Mucosa of rectum (tissue), 2 donors: ENCODE measurements around the gene SLC24A5.

Source experiments
- H3K27ac ChIP-seq, 2 donors: one replicate each; pipeline ENCODE4 v1.7.0; 2013; ENCODE audit warnings: inconsistent platforms in 2 of 2, low read depth in 2 of 2, low read length in 2 of 2
- H3K27me3 ChIP-seq, 2 donors: one replicate each; pipeline ENCODE4 v1.7.0; 2013; ENCODE audit warnings: low read length in 2 of 2; ENCODE audit not compliant: control insufficient read depth in 2 of 2, insufficient read depth in 2 of 2
- H3K36me3 ChIP-seq, 2 donors: one replicate each; pipeline ENCODE4 v1.7.0; 2013; ENCODE audit warnings: low read length in 2 of 2; ENCODE audit not compliant: control insufficient read depth in 2 of 2, insufficient read depth in 2 of 2
- H3K4me1 ChIP-seq, 2 donors: one replicate each; pipeline ENCODE4 v1.7.0; 2013; ENCODE audit warnings: low read length in 2 of 2, mild to moderate bottlenecking in 1 of 2; ENCODE audit not compliant: control insufficient read depth in 2 of 2, insufficient read depth in 2 of 2
- H3K4me3 ChIP-seq, 2 donors: one replicate each; pipeline ENCODE4 v1.7.0; 2013; ENCODE audit warnings: low read length in 2 of 2
- H3K9ac ChIP-seq, 2 donors: one replicate each; pipeline ENCODE4 v1.7.0; 2013; ENCODE audit warnings: low read length in 2 of 2, low read depth in 1 of 2, mild to moderate bottlenecking in 1 of 2
- H3K9me3 ChIP-seq, 2 donors: one replicate each; pipeline ENCODE4 v1.7.0; 2013; ENCODE audit warnings: low read length in 2 of 2; ENCODE audit not compliant: control insufficient read depth in 2 of 2
- donor health status: healthy.
- donor health status: Normal muscosa, but diverticular disease.

Gene SLC24A5

GRCh38 chr15:48089702-48090101, 31.1 kb upstream of the SLC24A5 start:
- Histone ChIP-seq H3K4me1 (no peaks in the 10 kb centered on the region), H3K27me3 (no peaks in the 10 kb centered on the region), H3K27ac (no peak overlapping the region), H3K4me3 (no peak overlapping the region), H3K9ac (no peak overlapping the region), H3K36me3 (no peaks in the 10 kb centered on the region), H3K9me3 (no peaks in the 10 kb centered on the region)

DNA sequence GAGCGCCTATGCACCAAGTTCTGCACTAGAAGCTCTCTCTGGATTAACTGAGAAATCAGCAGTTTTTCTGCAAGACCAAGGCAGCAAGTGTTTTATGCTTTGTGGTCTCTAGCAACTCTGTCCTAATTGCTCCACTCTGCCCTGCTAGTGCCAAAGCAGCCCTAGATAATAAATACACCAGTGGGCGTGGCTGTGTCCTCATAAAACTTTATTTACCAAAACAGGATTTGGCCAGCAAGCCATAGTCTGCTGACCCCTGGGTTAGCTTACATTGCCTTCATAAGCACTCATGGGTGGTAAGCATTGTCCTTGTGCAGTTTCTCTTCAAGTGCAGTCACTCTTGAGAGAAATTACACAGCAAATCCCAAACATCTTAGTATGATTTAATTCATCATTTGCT, 30.7 kb upstream of the SLC24A5 start:
- no peaks in the 10 kb centered on the region for H3K9me3 ChIP-seq
- H3K27ac ChIP-seq = no peak overlapping the region
- H3K36me3 ChIP-seq = no peaks in the 10 kb centered on the region
- H3K27me3 ChIP-seq = no peaks in the 10 kb centered on the region
- no peak overlapping the region for H3K4me3 ChIP-seq
- H3K4me1 ChIP-seq = no peaks in the 10 kb centered on the region
- no peak overlapping the region for H3K9ac ChIP-seq

- no peaks in the 10 kb centered on the region for H3K27me3 ChIP-seq
- no peaks in the 10 kb centered on the region for H3K9me3 ChIP-seq
- no peak overlapping the region for H3K4me3 ChIP-seq
- no peak overlapping the region for H3K9ac ChIP-seq
- no peaks in the 10 kb centered on the region for H3K4me1 ChIP-seq
- no peaks in the 10 kb centered on the region for H3K36me3 ChIP-seq
- no peak overlapping the region for H3K27ac ChIP-seq
These were observed 30.1 kb upstream of the SLC24A5 start for GRCh38 chr15:48090666-48091065.

GRCh38 chr15:48091522-48091921, 29.3 kb upstream of the SLC24A5 start:
- no peak overlapping the region for H3K4me3 ChIP-seq
- no peak overlapping the region for H3K9ac ChIP-seq
- no peaks in the 10 kb centered on the region for H3K4me1 ChIP-seq
- no peaks in the 10 kb centered on the region for H3K27me3 ChIP-seq
- H3K36me3 ChIP-seq = no peaks in the 10 kb centered on the region
- H3K27ac ChIP-seq = no peak overlapping the region
- no peaks in the 10 kb centered on the region for H3K9me3 ChIP-seq

DNA sequence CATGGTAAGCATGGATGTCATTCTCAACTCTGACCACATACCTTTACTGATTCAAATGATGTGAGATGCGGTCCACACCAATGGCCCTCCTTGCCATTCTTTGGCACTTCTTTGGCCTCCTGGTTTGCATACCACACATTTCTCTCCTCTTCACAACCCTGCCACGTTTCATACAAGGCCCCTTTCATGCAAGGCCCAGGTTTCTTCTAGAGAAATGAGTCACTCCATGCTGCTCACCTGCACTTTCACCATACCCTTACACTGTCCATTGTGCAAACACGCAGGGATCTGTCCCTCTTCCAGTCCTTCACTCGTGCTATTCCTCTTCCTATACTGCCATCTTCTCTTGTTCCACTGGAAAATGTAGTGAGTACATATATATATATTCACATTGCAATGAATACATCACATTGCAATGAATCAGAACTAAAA, 24.4 kb upstream of the SLC24A5 start:
- no peaks in the 10 kb centered on the region for H3K36me3 ChIP-seq
- H3K4me3 ChIP-seq = no peak overlapping the region
- no peaks in the 10 kb centered on the region for H3K4me1 ChIP-seq
- H3K9ac ChIP-seq = no peak overlapping the region
- H3K27me3 ChIP-seq = no peaks in the 10 kb centered on the region
- no peak overlapping the region for H3K27ac ChIP-seq
- H3K9me3 ChIP-seq = no peaks in the 10 kb centered on the region

GRCh38 chr15:48096813-48097212, 24.0 kb upstream of the SLC24A5 start:
- Histone ChIP-seq H3K27ac (no peak overlapping the region), H3K9me3 (no peaks in the 10 kb centered on the region), H3K36me3 (no peaks in the 10 kb centered on the region), H3K4me3 (no peak overlapping the region), H3K27me3 (no peaks in the 10 kb centered on the region), H3K9ac (no peak overlapping the region), H3K4me1 (no peaks in the 10 kb centered on the region)

GRCh38 chr15:48097264-48097663, 23.5 kb upstream of the SLC24A5 start:
- Histone ChIP-seq H3K4me1 (no peaks in the 10 kb centered on the region), H3K27me3 (no peaks in the 10 kb centered on the region), H3K9me3 (no peaks in the 10 kb centered on the region), H3K27ac (no peak overlapping the region), H3K9ac (no peak overlapping the region), H3K4me3 (no peak overlapping the region), H3K36me3 (no peaks in the 10 kb centered on the region)

- H3K4me1 ChIP-seq = no peaks in the 10 kb centered on the region
- no peak overlapping the region for H3K27ac ChIP-seq
- H3K36me3 ChIP-seq = no peaks in the 10 kb centered on the region
- H3K9ac ChIP-seq = no peak overlapping the region
- no peaks in the 10 kb centered on the region for H3K27me3 ChIP-seq
- H3K4me3 ChIP-seq = no peak overlapping the region
- no peaks in the 10 kb centered on the region for H3K9me3 ChIP-seq
These were observed 19.3 kb upstream of the SLC24A5 start for GRCh38 chr15:48101376-48101961.

DNA sequence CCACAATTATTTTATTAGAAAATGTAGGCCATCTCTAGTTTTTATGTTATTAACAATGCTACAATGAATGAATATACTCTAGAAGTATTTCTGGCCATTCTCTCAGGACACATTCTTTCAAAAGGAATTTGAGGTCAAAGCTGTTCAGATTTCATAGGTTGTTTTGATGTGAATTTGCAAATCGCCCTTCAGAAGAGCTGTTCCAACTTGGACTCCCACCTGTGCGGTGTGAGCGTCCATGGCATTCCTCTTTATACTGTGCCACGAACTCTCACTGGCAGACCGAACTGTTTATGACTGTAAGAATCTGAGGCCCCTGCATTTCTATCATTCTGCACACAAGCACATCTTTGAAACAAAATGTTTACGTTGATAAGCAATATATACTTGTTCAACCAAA, 18.6 kb upstream of the SLC24A5 start:
- Histone ChIP-seq H3K4me1 (no peaks in the 10 kb centered on the region), H3K9me3 (no peaks in the 10 kb centered on the region), H3K36me3 (no peaks in the 10 kb centered on the region), H3K27ac (no peak overlapping the region), H3K27me3 (no peaks in the 10 kb centered on the region), H3K4me3 (no peak overlapping the region), H3K9ac (no peak overlapping the region)

DNA sequence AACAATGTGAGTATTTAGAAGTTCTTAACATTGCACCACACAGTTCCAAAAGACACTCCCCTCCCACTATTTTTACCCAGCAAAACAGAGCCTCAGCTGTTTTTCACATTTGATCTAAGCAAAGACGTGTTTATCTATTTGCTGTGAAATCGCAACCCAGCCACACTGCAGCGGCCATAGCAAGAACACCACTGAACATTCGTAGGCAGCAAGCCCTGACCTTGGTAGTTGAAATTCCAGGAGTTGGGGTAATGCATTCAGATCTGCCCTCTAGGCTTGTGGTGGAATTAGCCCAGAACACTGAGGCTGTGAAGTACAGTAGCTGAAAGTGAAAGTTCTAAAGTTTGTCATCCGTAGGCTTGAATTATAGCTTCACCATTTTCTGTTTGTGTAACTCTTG, 17.1 kb upstream of the SLC24A5 start:
- H3K4me3 ChIP-seq = no peak overlapping the region
- no peaks in the 10 kb centered on the region for H3K9me3 ChIP-seq
- no peak overlapping the region for H3K9ac ChIP-seq
- no peak overlapping the region for H3K27ac ChIP-seq
- H3K36me3 ChIP-seq = no peaks in the 10 kb centered on the region
- H3K27me3 ChIP-seq = no peaks in the 10 kb centered on the region
- H3K4me1 ChIP-seq = no peaks in the 10 kb centered on the region

DNA sequence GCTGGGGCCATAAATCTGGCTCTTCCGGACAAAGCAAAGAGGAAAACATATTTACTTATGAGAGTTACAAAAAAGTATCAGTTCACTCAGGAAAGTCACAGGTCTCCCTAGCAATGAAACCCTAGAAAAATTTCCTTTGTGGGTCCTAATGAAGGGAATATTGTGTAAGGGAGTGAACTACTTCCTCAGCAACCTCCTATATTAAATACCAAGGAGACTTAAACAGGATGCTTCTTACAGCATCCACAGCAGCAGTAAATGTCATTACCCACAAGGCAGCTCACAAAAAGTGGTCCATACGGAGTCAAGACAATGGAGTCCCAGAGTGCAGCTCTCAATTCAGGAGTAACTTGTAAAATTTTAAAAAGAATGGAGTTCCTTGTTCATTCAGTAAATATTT, 14.9 kb upstream of the SLC24A5 start:
- no peaks in the 10 kb centered on the region for H3K4me1 ChIP-seq
- H3K27ac ChIP-seq = no peak overlapping the region
- H3K36me3 ChIP-seq = no peaks in the 10 kb centered on the region
- H3K9ac ChIP-seq = no peak overlapping the region
- no peak overlapping the region for H3K4me3 ChIP-seq
- no peaks in the 10 kb centered on the region for H3K27me3 ChIP-seq
- H3K9me3 ChIP-seq = no peaks in the 10 kb centered on the region
